Smooth muscle cell (in vitro differentiated cells): Measurements from ENCODE around the gene MEGF11. TPM values are rescaled to one million over a fixed set of nuclear protein-coding genes. Genes with fewer than 3 reads are reported as not detected.

ENCODE experiments used
- DNase-seq: peaks from one replicate; lab custom pipeline; 2025; ENCODE audit not compliant: unreplicated experiment; lab: John Stamatoyannopoulos, UW
- H2AFZ ChIP-seq: fragments of 200-600 bp; sonication (generic); 2 replicates; pipeline ENCODE4 v1.6.0; 2016; ENCODE audit warnings: antibody characterized with exemption, low read depth, mild to moderate bottlenecking
- H3F3A ChIP-seq: fragments of 200-600 bp; sonication (generic); 2 replicates; pipeline ENCODE4 v1.6.0; 2017; ENCODE audit warnings: antibody characterized with exemption, low read depth
- H3K27ac ChIP-seq: fragments of 200-600 bp; sonication (generic); 2 replicates; pipeline ENCODE4 v1.5.1; 2016; ENCODE audit warnings: low read depth, mild to moderate bottlenecking
- H3K27me3 ChIP-seq: fragments of 200-600 bp; sonication (generic); 2 replicates; pipeline ENCODE4 v1.6.1; 2016; ENCODE audit warnings: low read depth, mild to moderate bottlenecking
- H3K36me3 ChIP-seq: fragments of 200-600 bp; sonication (generic); 2 replicates; pipeline ENCODE4 v1.5.1; 2016; ENCODE audit warnings: low read depth
- H3K4me1 ChIP-seq: fragments of 200-600 bp; sonication (generic); 2 replicates; pipeline ENCODE4 v1.5.1; 2016; ENCODE audit warnings: low read depth
- H3K4me2 ChIP-seq: fragments of 200-600 bp; sonication (generic); 2 replicates; pipeline ENCODE4 v1.6.0; 2016; ENCODE audit warnings: mild to moderate bottlenecking
- H3K4me3 ChIP-seq: fragments of 200-600 bp; sonication (generic); 2 replicates; pipeline ENCODE4 v1.5.1; 2016; ENCODE audit warnings: mild to moderate bottlenecking
- H3K79me2 ChIP-seq: fragments of 200-600 bp; sonication (generic); 2 replicates; pipeline ENCODE4 v1.6.0; 2016; ENCODE audit warnings: low read depth, mild to moderate bottlenecking
- H3K9ac ChIP-seq: fragments of 200-600 bp; sonication (generic); 2 replicates; pipeline ENCODE4 v1.6.0; 2016; ENCODE audit warnings: low read depth
- H3K9me3 ChIP-seq: fragments of 200-600 bp; sonication (generic); replicated peaks from 2 replicates; pipeline ENCODE4 v1.5.1; 2016; ENCODE audit warnings: low read depth
- H4K20me1 ChIP-seq: fragments of 200-600 bp; sonication (generic); 2 replicates; pipeline ENCODE4 v1.6.0; 2016; ENCODE audit warnings: low read depth
- CTCF ChIP-seq: fragments of 200-600 bp; sonication (generic); IDR thresholded peaks from 2 replicates; pipeline ENCODE4 v1.5.1; 2017; ENCODE audit warnings: borderline replicate concordance, mild to moderate bottlenecking, antibody characterized with exemption; ENCODE audit not compliant: insufficient read depth, poor library complexity, severe bottlenecking
- WGBS: methylation state at CpG from one replicate; pipeline ENCODE4 v1.1.7; 2016; ENCODE audit warnings: low lambda C conversion rate; 5-methylcytosine and 5-hydroxymethylcytosine counted together
- microRNA-seq: library from miRNA; unstranded; fragments of <30 nt; microRNA quantifications from one replicate; pipeline ENCODE4, GENCODE V29; 2016; ENCODE audit warnings: borderline number of aligned reads
- polyA plus RNA-seq: library from polyadenylated mRNA; unstranded; fragments of >200 nt; fragmentation: Nextera tagmentation; extraction: Ambion mirVana; gene quantifications from 2 replicates; pipeline ENCODE4 v1.2.1, GENCODE V29; 2016
- small RNA-seq: library from RNA; depleted of rRNA; stranded (forward); fragments of <200 nt; gene quantifications from one replicate; pipeline ENCODE3, GENCODE V24; 2014
- total RNA-seq: library from RNA; depleted of rRNA; stranded (reverse); fragments of >200 nt; gene quantifications from 2 replicates; pipeline ENCODE4 v1.2.3, GENCODE V29; 2014

Gene MEGF11
- total and polyA plus RNA-seq, 2 experiments from 2014 or later = 0.08 TPM; not detected in 1

GRCh38 chr15:65845826-65846519 lies 407.6 kb downstream of the MEGF11 start:
- TF ChIP-seq CTCF = no peak
- peaks cover 6% of the 10 kb centered on the region for H3K4me1 ChIP-seq
- no peak overlapping the region for H2AFZ ChIP-seq
- H3K36me3 ChIP-seq = no peaks in the 10 kb centered on the region
- no peaks in the 10 kb centered on the region for H3K79me2 ChIP-seq
- H3K9ac ChIP-seq = no peak overlapping the region
- no peak for DNase-seq
- H3K9me3 ChIP-seq = no peaks in the 10 kb centered on the region
- no peak overlapping the region for H3K4me2 ChIP-seq
- no peak overlapping the region for H3K27ac ChIP-seq
- H3K27me3 ChIP-seq = no peaks in the 10 kb centered on the region
- whole genome bisulfite sequencing = 82% methylated on average over 9 of the region's 9 CpGs
- no peaks in the 10 kb centered on the region for H3F3A ChIP-seq
- H4K20me1 ChIP-seq = no peaks in the 10 kb centered on the region
- H3K4me3 ChIP-seq = no peak overlapping the region

Small RNA genes lying within 50 kb of the gene (microRNA-seq; reads per million reads assigned to microRNA genes)
- not detected for gene MIR4311

Small RNA genes lying within 50 kb of the gene (small RNA-seq; reads per million reads assigned to genes)
- not detected for gene MIR4311

Other genes with a start within 250 kb of the MEGF11 start
- gene DIS3L, start 39.8 kb upstream of the MEGF11 start, total RNA-seq = 15.2 and 15.4 TPM in 2 replicates
- gene DIS3L, start 39.8 kb upstream of the MEGF11 start, polyA plus RNA-seq = 10.5 and 17.0 TPM in 2 replicates
- gene TIPIN, start 102.9 kb upstream of the MEGF11 start, total RNA-seq = 5.7 and 9.9 TPM in 2 replicates
- 7.4 and 9.8 TPM in 2 replicates for gene TIPIN, start 102.9 kb upstream of the MEGF11 start, polyA plus RNA-seq
- 50.4 and 62.2 TPM in 2 replicates for gene MAP2K1, start 133.2 kb upstream of the MEGF11 start, total RNA-seq
- 55.3 and 62.9 TPM in 2 replicates for gene MAP2K1, start 133.2 kb upstream of the MEGF11 start, polyA plus RNA-seq
- 12.9 and 19.1 TPM in 2 replicates for gene SNAPC5, start 244.0 kb upstream of the MEGF11 start, total RNA-seq
- 27.0 TPM in 2 replicates for gene SNAPC5, start 244.0 kb upstream of the MEGF11 start, polyA plus RNA-seq